Chondrocyte (in vitro differentiated cells): Measurements from ENCODE around the gene GRIK1. TPM values are rescaled to one million over a fixed set of nuclear protein-coding genes. Genes with fewer than 3 reads are reported as not detected.

Source experiments
- DNase-seq: peaks from one replicate; pipeline ENCODE4 v3.0.0; 2021; ENCODE audit warnings: mixed read lengths, low spot score
- H3K27ac Mint-ChIP-seq: one replicate; pipeline ENCODE4 v1.8.0; 2021; ENCODE audit warnings: mild to moderate bottlenecking, moderate library complexity, mixed read lengths; ENCODE audit not compliant: unreplicated experiment
- H3K27me3 Mint-ChIP-seq: 2 replicates; pipeline ENCODE4 v1.8.0; 2021; ENCODE audit warnings: low read depth, mixed read lengths
- H3K36me3 Mint-ChIP-seq: 2 replicates; pipeline ENCODE4 v1.8.0; 2021; ENCODE audit warnings: low read depth, mixed read lengths
- H3K4me1 Mint-ChIP-seq: 2 replicates; pipeline ENCODE4 v1.8.0; 2021; ENCODE audit warnings: low read depth, mild to moderate bottlenecking, mixed read lengths
- H3K4me3 Mint-ChIP-seq: one replicate; pipeline ENCODE4 v1.8.0; 2021; ENCODE audit warnings: mild to moderate bottlenecking, moderate library complexity, mixed read lengths; ENCODE audit not compliant: unreplicated experiment
- H3K9me3 Mint-ChIP-seq: 2 replicates; pipeline ENCODE4 v1.8.0; 2021; ENCODE audit warnings: low read depth, mixed read lengths
- total RNA-seq: library from RNA; stranded (reverse); gene quantifications from 3 replicates; pipeline ENCODE4 v1.2.1, GENCODE V29; 2021
- TF ChIP-seq, protein P1 (sequence below): fragments of 200-600 bp; sonication (generic); IDR thresholded peaks from 2 replicates; pipeline ENCODE4 v1.5.0; 2021; ENCODE audit warnings: antibody characterized with exemption, mild to moderate bottlenecking, moderate library complexity

Gene GRIK1
- total RNA-seq, 1 donor from 2014 or later = 1.2 TPM

DNA sequence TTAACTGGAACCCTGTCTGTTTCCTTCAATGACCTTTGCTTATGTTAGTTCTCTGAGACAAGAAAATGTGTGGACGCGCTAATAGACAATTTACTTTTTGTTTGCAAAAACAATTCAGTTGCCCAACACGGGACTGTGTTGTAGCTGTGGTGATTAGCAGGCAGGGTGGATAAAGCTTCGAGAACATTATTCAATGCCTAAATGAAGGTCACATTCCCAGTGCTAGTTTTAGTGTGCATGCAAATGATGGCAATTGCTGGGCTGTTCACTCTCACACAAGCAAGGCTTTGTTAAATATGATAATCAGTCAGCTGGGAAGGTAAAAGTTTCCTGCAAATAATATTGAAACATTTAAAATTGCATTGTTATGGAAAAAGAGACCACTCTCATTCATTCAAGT is 452.6 kb downstream of the GRIK1 start:
- no peak for DNase-seq
- H3K4me1 Mint-ChIP-seq = peaks cover 6% of the 10 kb centered on the region
- H3K9me3 Mint-ChIP-seq = peaks cover 6% of the 10 kb centered on the region
- TF ChIP-seq, protein P1, sequence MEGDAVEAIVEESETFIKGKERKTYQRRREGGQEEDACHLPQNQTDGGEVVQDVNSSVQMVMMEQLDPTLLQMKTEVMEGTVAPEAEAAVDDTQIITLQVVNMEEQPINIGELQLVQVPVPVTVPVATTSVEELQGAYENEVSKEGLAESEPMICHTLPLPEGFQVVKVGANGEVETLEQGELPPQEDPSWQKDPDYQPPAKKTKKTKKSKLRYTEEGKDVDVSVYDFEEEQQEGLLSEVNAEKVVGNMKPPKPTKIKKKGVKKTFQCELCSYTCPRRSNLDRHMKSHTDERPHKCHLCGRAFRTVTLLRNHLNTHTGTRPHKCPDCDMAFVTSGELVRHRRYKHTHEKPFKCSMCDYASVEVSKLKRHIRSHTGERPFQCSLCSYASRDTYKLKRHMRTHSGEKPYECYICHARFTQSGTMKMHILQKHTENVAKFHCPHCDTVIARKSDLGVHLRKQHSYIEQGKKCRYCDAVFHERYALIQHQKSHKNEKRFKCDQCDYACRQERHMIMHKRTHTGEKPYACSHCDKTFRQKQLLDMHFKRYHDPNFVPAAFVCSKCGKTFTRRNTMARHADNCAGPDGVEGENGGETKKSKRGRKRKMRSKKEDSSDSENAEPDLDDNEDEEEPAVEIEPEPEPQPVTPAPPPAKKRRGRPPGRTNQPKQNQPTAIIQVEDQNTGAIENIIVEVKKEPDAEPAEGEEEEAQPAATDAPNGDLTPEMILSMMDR = no peak
- H3K27ac Mint-ChIP-seq = no peak overlapping the region
- H3K36me3 Mint-ChIP-seq = peaks cover 2% of the 10 kb centered on the region
- H3K27me3 Mint-ChIP-seq = no peaks in the 10 kb centered on the region
- H3K4me3 Mint-ChIP-seq = no peak overlapping the region

Other genes starting within 250 kb of the GRIK1 start
- not detected in 3 replicates for gene CLDN17, start 226.8 kb upstream of the GRIK1 start, total RNA-seq